Activated B cell treated with CpG ODN at 0.5 μM for 24 hours (primary cell): ENCODE data around the gene ESPNL. TPM values are rescaled to one million over a fixed set of nuclear protein-coding genes. Genes with fewer than 3 reads are reported as not detected.

Source experiments
- ATAC-seq: fragments of 200-7000 bp; cut with Tn5 transposase; one replicate; pipeline ENCODE4 v1.10.0; 2021; ENCODE audit warnings: low read depth, mild to moderate bottlenecking, moderate library complexity
- CTCF ChIA-PET: fragments of 350-600 bp; sonication (Branson Sonifier 250); formaldehyde crosslinking; loops from one replicate; lab custom pipeline; 2021; ENCODE audit warnings: antibody characterized with exemption; lab: Charles Lee
- POLR2A ChIA-PET: fragments of 350-600 bp; sonication (Branson Sonifier 250); formaldehyde crosslinking; loops from one replicate; lab custom pipeline; 2021; ENCODE audit warnings: antibody characterized with exemption; lab: Charles Lee
- DNase-seq: peaks from one replicate; pipeline ENCODE4 v3.0.0; 2022
- H3K27ac Mint-ChIP-seq: one replicate; pipeline ENCODE4 v1.8.0; 2020; ENCODE audit warnings: mixed read lengths
- H3K27me3 Mint-ChIP-seq: one replicate; pipeline ENCODE4 v1.8.0; 2021; ENCODE audit warnings: mixed read lengths
- H3K36me3 Mint-ChIP-seq: one replicate; pipeline ENCODE4 v1.8.0; 2021; ENCODE audit warnings: low read depth, mixed read lengths
- H3K4me1 Mint-ChIP-seq: one replicate; pipeline ENCODE4 v1.8.0; 2021; ENCODE audit warnings: mixed read lengths
- H3K4me3 Mint-ChIP-seq: one replicate; pipeline ENCODE4 v1.8.0; 2020; ENCODE audit warnings: mild to moderate bottlenecking, mixed read lengths
- H3K9me3 Mint-ChIP-seq: one replicate; pipeline ENCODE4 v1.8.0; 2020; ENCODE audit warnings: mixed read lengths
- CTCF ChIP-seq: fragments of 200-600 bp; IDR thresholded peaks from one replicate; pipeline ENCODE4 v1.8.0; 2022; ENCODE audit warnings: antibody characterized with exemption, mild to moderate bottlenecking
- intact Hi-C: fragments of 100-400 bp; cut with micrococcal nuclease; formaldehyde crosslinking; loops from one replicate; pipeline ENCODE4 v1.15.1; 2024
- total RNA-seq: library from RNA; stranded (reverse); gene quantifications from 2 replicates; pipeline ENCODE4 v1.2.3, GENCODE V29; 2022

The ESPNL gene
- total RNA-seq, 1 donor from 2014 or later: 0.42 TPM

- no peaks in the 10 kb centered on the region for H3K9me3 Mint-ChIP-seq
- H3K4me1 Mint-ChIP-seq: peaks cover 12% of the 10 kb centered on the region
- ChIA-PET POLR2A (no interaction called here), CTCF (no interaction called here)
- DNase-seq (no peak), ATAC-seq (no peak)
- TF ChIP-seq CTCF: no peak
- no peak overlapping the region for H3K4me3 Mint-ChIP-seq
- intact Hi-C loops: no loop called here
- no peak overlapping the region for H3K27ac Mint-ChIP-seq
- no peaks in the 10 kb centered on the region for H3K27me3 Mint-ChIP-seq
- H3K36me3 Mint-ChIP-seq: peaks cover 10% of the 10 kb centered on the region
These were observed 8.6 kb upstream of the ESPNL start for GRCh38 chr2:238091436-238092060.

GRCh38 chr2:238092486-238093035, 7.6 kb upstream of the ESPNL start:
- H3K27me3 Mint-ChIP-seq: no peaks in the 10 kb centered on the region
- ChIA-PET CTCF (no interaction called here), POLR2A (no interaction called here)
- H3K9me3 Mint-ChIP-seq: no peaks in the 10 kb centered on the region
- H3K27ac Mint-ChIP-seq: no peak overlapping the region
- H3K4me3 Mint-ChIP-seq: no peak overlapping the region
- H3K36me3 Mint-ChIP-seq: peaks cover 10% of the 10 kb centered on the region
- intact Hi-C loops: no loop called here
- no peak for DNase-seq
- no peak for ATAC-seq
- peaks cover 4% of the 10 kb centered on the region for H3K4me1 Mint-ChIP-seq
- TF ChIP-seq CTCF: no peak

DNA sequence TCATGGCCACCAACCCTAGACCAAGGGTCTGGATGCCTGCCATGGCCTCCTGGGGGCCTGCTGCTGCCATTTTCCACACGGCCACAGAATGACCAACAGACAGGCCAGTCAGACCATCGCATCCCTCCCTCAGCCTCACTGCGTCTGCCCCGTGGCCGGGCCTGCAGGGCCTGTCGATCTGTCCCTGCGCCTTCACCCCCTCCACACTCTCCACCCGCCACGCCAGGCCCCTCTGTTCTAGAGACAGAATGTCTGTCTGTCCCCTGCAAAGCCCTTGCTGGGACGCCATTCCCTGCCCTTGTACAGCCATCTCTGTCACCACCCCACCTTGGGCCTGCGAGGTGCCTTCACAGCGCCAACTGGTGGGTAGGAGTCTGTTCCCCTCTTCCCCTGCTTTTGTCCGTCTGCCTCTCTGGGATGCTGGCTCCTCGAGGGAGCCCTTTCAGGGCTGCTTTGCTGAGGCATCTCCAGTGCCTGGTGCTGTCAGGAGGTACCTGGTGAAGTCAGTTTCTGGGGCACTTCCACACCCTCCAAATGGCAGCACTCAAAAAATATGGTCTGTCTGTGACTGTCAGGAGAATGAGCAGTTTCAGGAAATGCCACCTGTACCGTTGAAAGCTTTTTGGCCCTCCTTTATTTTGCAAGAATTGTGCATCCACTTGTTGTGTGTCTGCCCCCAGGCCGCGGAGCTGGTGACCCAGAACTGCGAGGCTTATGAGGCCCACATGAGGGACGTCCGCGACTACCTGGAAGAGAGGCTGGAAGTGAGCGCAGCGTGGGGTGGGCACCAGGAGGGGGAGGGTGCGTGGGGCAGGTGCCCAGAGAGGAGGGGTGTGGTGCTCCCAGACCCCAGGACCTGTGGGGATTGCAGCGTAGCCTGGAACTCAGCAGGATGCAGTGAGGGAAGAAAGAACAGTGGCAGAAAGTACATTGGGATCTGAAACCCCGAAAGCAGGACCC, 6.7 kb upstream of the ESPNL start:
- ATAC-seq (no peak), DNase-seq (no peak)
- Mint-ChIP-seq H3K36me3 (peaks cover 10% of the 10 kb centered on the region), H3K4me1 (peaks cover 5% of the 10 kb centered on the region), H3K9me3 (no peaks in the 10 kb centered on the region), H3K27me3 (no peaks in the 10 kb centered on the region), H3K4me3 (no peak overlapping the region), H3K27ac (no peak overlapping the region)
- TF ChIP-seq CTCF: no peak
- CTCF ChIA-PET: no interaction called here
- intact Hi-C loops: no loop called here
- POLR2A ChIA-PET: no interaction called here

- Mint-ChIP-seq H3K4me3 (no peak overlapping the region), H3K9me3 (no peaks in the 10 kb centered on the region), H3K4me1 (peaks cover 15% of the 10 kb centered on the region), H3K27ac (no peak overlapping the region), H3K36me3 (peaks cover 10% of the 10 kb centered on the region), H3K27me3 (no peaks in the 10 kb centered on the region)
- DNase-seq (no peak), ATAC-seq (no peak)
- intact Hi-C loops: no loop called here
- ChIA-PET CTCF (no interaction called here), POLR2A (no interaction called here)
- TF ChIP-seq CTCF: no peak
These were observed 5.6 kb upstream of the ESPNL start for GRCh38 chr2:238094438-238095022.

GRCh38 chr2:238095143-238095542, 5.0 kb upstream of the ESPNL start:
- Mint-ChIP-seq H3K27ac (no peak overlapping the region), H3K36me3 (peaks cover 10% of the 10 kb centered on the region), H3K27me3 (no peaks in the 10 kb centered on the region), H3K9me3 (no peaks in the 10 kb centered on the region), H3K4me1 (peaks cover 19% of the 10 kb centered on the region), H3K4me3 (no peak overlapping the region)
- ChIA-PET POLR2A (no interaction called here), CTCF (no interaction called here)
- intact Hi-C loops: no loop called here
- DNase-seq: no peak
- no peak for ATAC-seq
- no peak for TF ChIP-seq CTCF
